DMS 273 (cell line): Measurements from ENCODE around the gene MAU2.
"Not testable (repeated sequence)": the region's sequence is repeated elsewhere in the genome, so short reads cannot be mapped to it uniquely, and the experiment has no call there.

ENCODE experiments used
- DNase-seq: peaks from one replicate; lab custom pipeline; 2025; ENCODE audit not compliant: unreplicated experiment; lab: John Stamatoyannopoulos, UW

The MAU2 gene

GRCh38 chr19:19343762-19344161, 23.1 kb downstream of the MAU2 start:
- no peak for DNase-seq

GRCh38 chr19:19345232-19345631, 24.6 kb downstream of the MAU2 start:
- DNase-seq, result no peak

- DNase-seq, result no peak
These were observed 25.3 kb downstream of the MAU2 start for GRCh38 chr19:19345970-19346369.

- DNase-seq, result no peak
These were observed 26.9 kb downstream of the MAU2 start for GRCh38 chr19:19347401-19348110.

- DNase-seq, result no peak
These were observed 27.6 kb downstream of the MAU2 start for GRCh38 chr19:19348266-19348665.

- DNase-seq, result no peak
These were observed 28.7 kb downstream of the MAU2 start for GRCh38 chr19:19349365-19349764.

- DNase-seq, result not testable (repeated sequence)
These were observed 30.1 kb downstream of the MAU2 start for GRCh38 chr19:19350756-19351155.

GRCh38 chr19:19352823-19353222, 32.2 kb downstream of the MAU2 start:
- DNase-seq, result no peak

GRCh38 chr19:19354007-19354406, 33.4 kb downstream of the MAU2 start:
- no peak for DNase-seq

- no peak for DNase-seq
These were observed 34.3 kb downstream of the MAU2 start for GRCh38 chr19:19354932-19355331.

- no peak for DNase-seq
These were observed 35.0 kb downstream of the MAU2 start for GRCh38 chr19:19355606-19356139.

- no peak for DNase-seq
These were observed 35.9 kb downstream of the MAU2 start for GRCh38 chr19:19356500-19356899.

- no peak for DNase-seq
These were observed 36.4 kb downstream of the MAU2 start for GRCh38 chr19:19356901-19357566.

- peak; percentile 94 for DNase-seq
These were observed 40.5 kb downstream of the MAU2 start for GRCh38 chr19:19361075-19361594.

GRCh38 chr19:19362075-19362474, 41.4 kb downstream of the MAU2 start:
- DNase-seq, result no peak

- peak; percentile 80 for DNase-seq
These were observed 46.1 kb downstream of the MAU2 start for GRCh38 chr19:19366434-19367396.

GRCh38 chr19:19368087-19368486, 47.5 kb downstream of the MAU2 start:
- no peak for DNase-seq

GRCh38 chr19:19371059-19371458, 50.4 kb downstream of the MAU2 start:
- DNase-seq, result no peak

- DNase-seq, result no peak
These were observed 52.2 kb downstream of the MAU2 start for GRCh38 chr19:19372656-19373416.

GRCh38 chr19:19379527-19379926, 58.9 kb downstream of the MAU2 start:
- no peak for DNase-seq
